Measurements from ENCODE around the gene AP3D1.
"Not testable (repeated sequence)": the region's sequence is repeated elsewhere in the genome, so short reads cannot be mapped to it uniquely, and the experiment has no call there.

The AP3D1 gene

DNA sequence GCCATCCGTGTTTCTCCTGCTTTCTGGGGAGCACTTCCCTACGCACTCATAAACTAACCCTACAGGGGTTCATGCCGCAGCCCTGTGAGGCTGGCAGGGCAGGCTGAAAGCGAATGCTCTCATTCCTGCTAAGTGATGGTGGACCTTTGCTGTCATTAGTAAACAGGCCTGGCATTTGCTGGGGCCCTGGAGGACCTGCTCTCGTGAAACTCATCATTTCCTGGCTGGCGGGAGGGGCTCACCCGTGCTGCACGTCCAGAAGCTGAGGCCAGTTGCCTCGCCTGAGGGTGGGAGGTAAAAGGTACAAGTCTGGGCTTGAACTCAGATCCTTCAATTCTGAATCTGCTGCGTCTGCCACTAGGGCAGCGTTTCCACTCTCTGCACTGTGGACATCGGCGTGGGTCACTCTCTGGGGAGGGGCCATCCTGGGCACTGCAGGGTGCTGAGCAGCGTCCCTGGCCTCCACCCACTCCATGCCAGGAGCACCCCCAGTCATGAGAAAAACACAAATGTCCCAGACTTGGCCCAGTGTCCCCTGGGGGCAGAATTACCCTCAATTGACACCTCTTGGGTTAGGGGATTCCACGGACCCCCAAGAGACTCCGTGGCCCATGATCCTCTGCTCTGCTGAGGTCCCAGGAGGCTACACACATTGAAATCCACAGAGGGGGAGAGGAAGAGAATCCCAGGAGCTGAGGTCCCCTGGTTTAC lies 62.2 kb downstream of the AP3D1 start:
- peak; percentile 49 for DNase-seq
- Histone ChIP-seq H3K27ac (peak overlapping the region; percentile 46), H3K4me3 (ENCODE audit: low read depth, low read length) (no peak overlapping the region), H3K27me3 (replicated peaks) (no peaks in the 10 kb centered on the region), H3K36me3 (replicated peaks) (peaks cover 2% of the 10 kb centered on the region)
- TF ChIP-seq, protein P1, sequence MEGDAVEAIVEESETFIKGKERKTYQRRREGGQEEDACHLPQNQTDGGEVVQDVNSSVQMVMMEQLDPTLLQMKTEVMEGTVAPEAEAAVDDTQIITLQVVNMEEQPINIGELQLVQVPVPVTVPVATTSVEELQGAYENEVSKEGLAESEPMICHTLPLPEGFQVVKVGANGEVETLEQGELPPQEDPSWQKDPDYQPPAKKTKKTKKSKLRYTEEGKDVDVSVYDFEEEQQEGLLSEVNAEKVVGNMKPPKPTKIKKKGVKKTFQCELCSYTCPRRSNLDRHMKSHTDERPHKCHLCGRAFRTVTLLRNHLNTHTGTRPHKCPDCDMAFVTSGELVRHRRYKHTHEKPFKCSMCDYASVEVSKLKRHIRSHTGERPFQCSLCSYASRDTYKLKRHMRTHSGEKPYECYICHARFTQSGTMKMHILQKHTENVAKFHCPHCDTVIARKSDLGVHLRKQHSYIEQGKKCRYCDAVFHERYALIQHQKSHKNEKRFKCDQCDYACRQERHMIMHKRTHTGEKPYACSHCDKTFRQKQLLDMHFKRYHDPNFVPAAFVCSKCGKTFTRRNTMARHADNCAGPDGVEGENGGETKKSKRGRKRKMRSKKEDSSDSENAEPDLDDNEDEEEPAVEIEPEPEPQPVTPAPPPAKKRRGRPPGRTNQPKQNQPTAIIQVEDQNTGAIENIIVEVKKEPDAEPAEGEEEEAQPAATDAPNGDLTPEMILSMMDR (IDR thresholded peaks at IDR 0.05; ENCODE audit: low read depth, low read length, missing control alignments) = no peak
- in situ Hi-C loops (cut with HindIII; ENCODE audit: low pct_ligation_motif_present, low sequenced_read_pairs) = no loop called here

DNA sequence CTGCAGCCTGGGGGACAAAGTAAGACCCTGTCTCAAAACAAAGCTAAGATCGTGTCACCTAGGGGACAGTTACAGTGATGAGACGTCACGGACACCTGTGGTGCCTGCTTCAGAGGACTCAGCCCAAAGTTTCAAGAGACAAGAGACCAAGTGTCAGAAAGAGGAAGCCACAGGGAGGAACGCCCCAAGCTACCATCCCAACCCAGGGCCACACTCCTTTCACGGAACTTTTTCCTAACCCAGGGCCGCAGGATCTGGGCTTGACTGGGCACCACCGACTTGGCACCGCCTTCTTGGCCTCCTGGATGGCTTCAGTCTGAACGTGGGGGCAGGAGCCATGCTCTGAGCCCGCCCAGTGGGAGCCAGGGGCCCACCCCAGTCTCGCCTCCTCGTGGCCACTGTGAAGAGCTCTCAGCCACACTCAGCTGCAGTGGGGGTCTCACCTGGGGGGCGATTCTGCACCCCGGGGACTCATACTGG lies 63.7 kb downstream of the AP3D1 start:
- no peak overlapping the region for H3K4me3 ChIP-seq (ENCODE audit: low read depth, low read length)

DNA sequence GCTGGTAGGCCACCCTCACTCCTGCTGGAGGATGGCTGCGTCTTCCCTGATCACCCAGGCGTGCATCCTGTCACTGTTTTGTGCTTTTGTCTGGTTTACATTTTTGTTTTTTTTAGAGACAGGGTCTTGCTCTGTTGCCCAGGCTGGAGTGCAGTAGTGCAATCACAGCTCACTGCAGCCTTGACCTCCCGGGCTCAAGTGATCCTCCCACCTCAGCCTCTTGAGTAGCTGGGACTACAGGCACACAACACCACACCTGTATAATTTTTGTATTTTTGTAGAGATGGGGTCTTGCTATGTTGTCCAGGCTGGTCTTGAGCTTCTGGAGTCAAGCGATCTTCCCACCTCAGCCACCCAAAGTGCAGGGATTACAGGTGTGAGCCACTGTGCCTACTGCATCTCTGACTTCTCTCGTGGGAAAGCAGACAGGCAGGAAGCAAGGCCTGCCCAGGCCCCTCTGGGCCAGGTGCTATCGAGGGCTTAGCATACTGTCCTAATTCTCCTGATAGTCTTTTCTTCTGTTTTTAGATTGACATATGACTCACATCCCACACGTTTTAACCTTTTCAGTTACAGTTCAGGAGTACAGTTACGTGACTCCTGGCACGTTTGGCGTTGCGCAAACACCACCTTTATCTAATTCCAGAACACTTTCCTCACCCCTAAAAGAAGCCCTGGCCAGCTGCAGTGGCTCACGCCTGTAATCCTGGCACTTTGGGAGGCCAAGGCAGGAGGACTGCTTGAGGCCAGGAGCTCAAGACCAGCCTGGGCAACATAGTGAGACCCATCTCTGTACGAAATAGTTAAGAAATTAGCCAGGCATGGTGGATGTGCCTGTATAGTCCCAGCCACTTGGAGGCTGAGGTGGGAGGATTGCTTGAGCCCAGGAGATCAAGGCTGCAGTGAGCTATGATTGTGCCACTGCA lies 64.4 kb downstream of the AP3D1 start:
- H3K27ac ChIP-seq; H3K27me3 ChIP-seq (replicated peaks); H3K4me3 ChIP-seq (ENCODE audit: low read depth, low read length); DNase-seq; H3K36me3 ChIP-seq (replicated peaks); in situ Hi-C loops (cut with HindIII; ENCODE audit: low pct_ligation_motif_present, low sequenced_read_pairs): not testable (repeated sequence)

More for the DNA sequence above, 63.7 kb downstream of the AP3D1 start:
- TF ChIP-seq, protein P1 (IDR thresholded peaks at IDR 0.05; ENCODE audit: low read depth, low read length, missing control alignments) = no peak
- in situ Hi-C loops (cut with HindIII; ENCODE audit: low pct_ligation_motif_present, low sequenced_read_pairs) = no loop called here
- no peak for DNase-seq
- Histone ChIP-seq H3K27me3 (replicated peaks) (no peaks in the 10 kb centered on the region), H3K36me3 (replicated peaks) (peaks cover 5% of the 10 kb centered on the region), H3K27ac (no peak overlapping the region)

DNA sequence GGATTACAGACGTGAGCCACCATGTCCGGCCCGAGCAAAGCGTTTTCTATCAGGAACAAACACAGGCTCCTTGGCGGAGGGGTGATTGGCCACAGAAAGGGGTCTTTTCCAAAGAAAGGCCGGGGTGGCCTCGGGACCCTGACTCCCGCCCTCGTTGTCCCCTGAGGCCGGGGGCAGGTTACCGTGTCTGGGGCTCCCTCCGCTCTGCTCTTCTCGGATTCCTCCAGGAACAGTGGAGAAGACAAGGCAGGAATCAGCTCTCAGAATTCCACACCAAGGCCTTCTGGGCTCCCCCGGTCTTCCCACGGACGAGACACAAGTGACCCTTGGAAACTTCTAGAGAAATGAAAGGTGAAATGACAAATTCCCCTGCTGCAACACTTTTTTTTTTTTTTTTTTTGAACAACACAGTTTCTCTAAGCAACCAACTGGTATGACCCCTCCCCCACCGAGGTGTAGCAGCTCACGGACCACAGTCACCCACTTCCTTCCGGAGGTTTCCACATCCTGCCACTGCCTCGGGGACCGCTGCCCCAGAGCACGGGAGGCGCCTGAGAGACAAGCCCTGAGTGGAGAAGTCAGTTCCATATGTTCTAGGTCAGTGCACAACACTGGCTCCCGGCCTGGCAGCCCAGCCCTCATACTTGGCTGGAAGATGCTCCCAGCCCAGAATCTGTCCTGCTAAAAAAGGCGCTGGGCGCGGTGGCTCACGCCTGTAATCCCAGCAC lies 66.2 kb downstream of the AP3D1 start:
- no peak for DNase-seq
- Histone ChIP-seq H3K4me3 (ENCODE audit: low read depth, low read length) (no peak overlapping the region), H3K27me3 (replicated peaks) (no peaks in the 10 kb centered on the region), H3K27ac (no peak overlapping the region), H3K36me3 (replicated peaks) (peaks cover 12% of the 10 kb centered on the region)
- in situ Hi-C loops (cut with HindIII; ENCODE audit: low pct_ligation_motif_present, low sequenced_read_pairs) = no loop called here
- TF ChIP-seq, protein P1 (IDR thresholded peaks at IDR 0.05; ENCODE audit: low read depth, low read length, missing control alignments) = no peak

DNA sequence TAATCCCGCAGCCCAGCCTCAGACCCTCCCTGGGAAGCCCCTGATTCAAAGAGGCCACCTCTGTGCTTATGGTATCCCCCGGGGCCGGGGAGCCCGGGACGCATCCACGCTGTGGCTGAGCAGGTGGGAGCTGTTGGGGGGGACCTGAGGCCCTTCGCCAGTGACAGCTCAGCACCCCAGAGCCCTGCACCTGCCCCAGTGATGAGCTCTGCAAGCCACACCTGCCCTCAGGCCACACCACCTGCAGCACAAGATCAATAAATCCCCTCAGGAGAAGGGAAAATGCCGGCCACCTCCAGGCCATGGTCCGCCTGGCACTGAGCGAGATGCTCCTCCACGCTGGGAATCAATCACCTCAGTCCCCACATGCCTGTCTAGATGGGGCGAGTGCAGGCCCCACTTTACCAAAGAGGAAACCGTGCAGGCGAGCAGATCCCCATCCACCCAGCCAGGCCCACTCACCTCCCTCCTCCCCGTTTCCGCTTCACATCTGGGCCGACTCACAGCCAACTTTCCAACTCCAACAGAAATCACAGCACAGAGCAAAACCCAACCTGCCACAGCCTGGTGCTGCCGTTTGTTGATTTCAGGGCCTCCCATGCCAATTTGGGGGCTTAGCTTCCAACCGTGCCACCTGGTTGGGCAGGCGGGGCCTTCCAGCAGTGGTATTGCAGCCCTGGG lies 68.1 kb downstream of the AP3D1 start:
- H3K36me3 ChIP-seq (replicated peaks) = peaks cover 24% of the 10 kb centered on the region
- no peaks in the 10 kb centered on the region for H3K27me3 ChIP-seq (replicated peaks)
- H3K27ac ChIP-seq = no peak overlapping the region
- in situ Hi-C loops (cut with HindIII; ENCODE audit: low pct_ligation_motif_present, low sequenced_read_pairs) = no loop called here
- TF ChIP-seq, protein P1 (IDR thresholded peaks at IDR 0.05; ENCODE audit: low read depth, low read length, missing control alignments) = no peak
- no peak for DNase-seq
- no peak overlapping the region for H3K4me3 ChIP-seq (ENCODE audit: low read depth, low read length)

Measured in brain microvascular endothelial cell (primary cell).